HG02840 (cell line): ENCODE data around the gene OLFML2A.
"Not testable (repeated sequence)": the region's sequence is repeated elsewhere in the genome, so short reads cannot be mapped to it uniquely, and the experiment has no call there.

Source experiments
- ATAC-seq: cut with Tn5 transposase; IDR thresholded peaks from one replicate; pipeline ENCODE4 v1.9.1; 2021; ENCODE audit warnings: mild to moderate bottlenecking, moderate library complexity, moderate number of reproducible peaks; ENCODE audit not compliant: unreplicated experiment, low FRiP score

Gene OLFML2A

GRCh38 chr9:124815601-124816000 is 38.7 kb downstream of the OLFML2A start:
- ATAC-seq = no peak

- ATAC-seq = no peak
These were observed 41.7 kb downstream of the OLFML2A start for GRCh38 chr9:124818431-124819281.

GRCh38 chr9:124820698-124821623 is 44.0 kb downstream of the OLFML2A start:
- no peak for ATAC-seq

GRCh38 chr9:124828489-124829333 is 51.8 kb downstream of the OLFML2A start:
- no peak for ATAC-seq

- ATAC-seq = no peak
These were observed 52.4 kb downstream of the OLFML2A start for GRCh38 chr9:124829334-124829669.

- ATAC-seq = no peak
These were observed 53.7 kb downstream of the OLFML2A start for GRCh38 chr9:124830593-124830992.

- ATAC-seq = no peak
These were observed 54.9 kb downstream of the OLFML2A start for GRCh38 chr9:124831642-124832364.

GRCh38 chr9:124834591-124834990 is 57.7 kb downstream of the OLFML2A start:
- no peak for ATAC-seq

- no peak for ATAC-seq
These were observed 58.2 kb downstream of the OLFML2A start for GRCh38 chr9:124835026-124835557.

GRCh38 chr9:124838132-124838531 is 61.2 kb downstream of the OLFML2A start:
- not testable (repeated sequence) for ATAC-seq

- ATAC-seq = not testable (repeated sequence)
These were observed 61.8 kb downstream of the OLFML2A start for GRCh38 chr9:124838567-124839275.

- ATAC-seq = no peak
These were observed 62.8 kb downstream of the OLFML2A start for GRCh38 chr9:124839612-124840299.

GRCh38 chr9:124840300-124840833 is 63.4 kb downstream of the OLFML2A start:
- no peak for ATAC-seq

GRCh38 chr9:124841075-124841821 is 64.3 kb downstream of the OLFML2A start:
- no peak for ATAC-seq

- no peak for ATAC-seq
These were observed 66.6 kb downstream of the OLFML2A start for GRCh38 chr9:124843456-124844034.

GRCh38 chr9:124844291-124844690 is 67.4 kb downstream of the OLFML2A start:
- ATAC-seq = no peak

- not testable (repeated sequence) for ATAC-seq
These were observed 69.5 kb downstream of the OLFML2A start for GRCh38 chr9:124846467-124846866.
